ENCODE results near the gene SMIM38. TPM values are rescaled to one million over a fixed set of nuclear protein-coding genes. Genes with fewer than 3 reads are reported as not detected.

Gene SMIM38
- total and polyA plus RNA-seq, 2 donors, result 0.09 to 0.24 TPM

GRCh38 chr11:69192301-69192721, 36.6 kb downstream of the SMIM38 start:
- no peaks in the 10 kb centered on the region for H3K27me3 ChIP-seq (ENCODE audit: control insufficient read depth in 2 of 2, insufficient read depth in 1 of 2, low read length in 1 of 2)
- H3K36me3 ChIP-seq (ENCODE audit: control insufficient read depth in 2 of 2, insufficient read depth in 2 of 2, low read length in 1 of 2), result no peaks in the 10 kb centered on the region
- no peaks in the 10 kb centered on the region for H3K4me1 ChIP-seq (ENCODE audit: control insufficient read depth in 2 of 2, insufficient read depth in 2 of 2, low read length in 2 of 2)
- no peak overlapping the region for H3K27ac ChIP-seq (ENCODE audit: low read depth in 1 of 2, low read length in 1 of 2)
- no peak overlapping the region for H3K4me3 ChIP-seq (ENCODE audit: low read length in 2 of 2)
- DNase-seq (ENCODE audit: low read depth in 6 of 9, low spot score in 9 of 9), result peak in 3 of 9 donors; percentile 11 to 31 (median 20)
- 61% methylated on average over 17 of the region's 17 CpGs for WGBS
- peaks cover 0 to 3% of the 10 kb centered on the region in 2 donors for H3K9me3 ChIP-seq (ENCODE audit: control insufficient read depth in 2 of 2, insufficient read depth in 1 of 2, low read length in 1 of 2)

DNA sequence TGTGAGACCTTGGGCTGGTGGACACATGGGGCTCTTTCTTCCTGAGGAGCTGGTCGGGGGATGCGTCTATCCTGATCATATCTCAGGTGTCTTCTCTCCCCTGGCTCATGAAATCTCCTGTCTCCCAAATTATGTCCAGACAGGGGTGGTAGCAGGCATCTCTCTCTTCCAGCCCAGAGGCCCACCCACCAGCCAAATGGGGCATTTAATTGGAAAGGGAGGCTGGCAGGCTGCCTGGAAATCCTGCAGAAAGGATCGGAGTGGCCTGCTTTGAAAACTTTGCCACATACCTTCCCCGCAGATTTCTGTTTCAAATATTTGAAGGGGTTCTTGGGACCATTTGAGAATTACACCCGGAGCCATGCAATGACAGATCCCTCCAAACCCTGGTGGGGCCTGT, 37.4 kb downstream of the SMIM38 start:
- Histone ChIP-seq H3K36me3 (ENCODE audit: control insufficient read depth in 2 of 2, insufficient read depth in 2 of 2, low read length in 1 of 2) (no peaks in the 10 kb centered on the region), H3K27me3 (ENCODE audit: control insufficient read depth in 2 of 2, insufficient read depth in 1 of 2, low read length in 1 of 2) (no peaks in the 10 kb centered on the region), H3K4me1 (ENCODE audit: control insufficient read depth in 2 of 2, insufficient read depth in 2 of 2, low read length in 2 of 2) (no peaks in the 10 kb centered on the region), H3K4me3 (ENCODE audit: low read length in 2 of 2) (no peak overlapping the region), H3K9me3 (ENCODE audit: control insufficient read depth in 2 of 2, insufficient read depth in 1 of 2, low read length in 1 of 2) (no peaks in the 10 kb centered on the region), H3K27ac (ENCODE audit: low read depth in 1 of 2, low read length in 1 of 2) (no peak overlapping the region)
- 97% methylated on average over 5 of the region's 5 CpGs for WGBS
- DNase-seq (ENCODE audit: low read depth in 6 of 9, low spot score in 9 of 9), result no peak

DNA sequence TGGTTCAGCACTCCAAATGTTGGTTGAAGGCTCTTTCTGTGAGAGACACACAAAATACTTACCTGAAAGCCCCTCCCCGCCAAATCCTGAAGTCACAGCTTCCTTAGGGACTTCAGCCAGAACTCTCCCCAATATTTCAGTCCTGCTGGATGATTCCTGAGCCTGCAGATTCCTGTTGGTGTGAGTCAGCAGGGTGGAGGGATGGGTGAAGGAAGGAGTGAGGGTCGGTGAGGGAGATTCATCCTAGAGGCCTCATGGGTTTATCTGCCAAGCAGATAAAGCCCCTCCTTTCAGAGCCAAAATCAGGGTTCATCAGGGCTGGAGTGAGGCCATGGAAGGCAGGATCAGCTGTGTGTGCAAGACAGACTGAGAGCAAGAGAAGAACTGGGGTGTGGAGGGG, 37.9 kb downstream of the SMIM38 start:
- Histone ChIP-seq H3K9me3 (ENCODE audit: control insufficient read depth in 2 of 2, insufficient read depth in 1 of 2, low read length in 1 of 2) (no peaks in the 10 kb centered on the region), H3K4me3 (ENCODE audit: low read length in 2 of 2) (no peak overlapping the region), H3K4me1 (ENCODE audit: control insufficient read depth in 2 of 2, insufficient read depth in 2 of 2, low read length in 2 of 2) (no peaks in the 10 kb centered on the region), H3K36me3 (ENCODE audit: control insufficient read depth in 2 of 2, insufficient read depth in 2 of 2, low read length in 1 of 2) (no peaks in the 10 kb centered on the region), H3K27ac (ENCODE audit: low read depth in 1 of 2, low read length in 1 of 2) (no peak overlapping the region), H3K27me3 (ENCODE audit: control insufficient read depth in 2 of 2, insufficient read depth in 1 of 2, low read length in 1 of 2) (no peaks in the 10 kb centered on the region)
- no peak for DNase-seq (ENCODE audit: low read depth in 6 of 9, low spot score in 9 of 9)
- 93% methylated on average over 2 of the region's 2 CpGs for WGBS

GRCh38 chr11:69194396-69194795, 38.7 kb downstream of the SMIM38 start:
- no peak overlapping the region for H3K27ac ChIP-seq (ENCODE audit: low read depth in 1 of 2, low read length in 1 of 2)
- no peaks in the 10 kb centered on the region for H3K9me3 ChIP-seq (ENCODE audit: control insufficient read depth in 2 of 2, insufficient read depth in 1 of 2, low read length in 1 of 2)
- peaks cover 0 to 2% of the 10 kb centered on the region in 2 donors for H3K27me3 ChIP-seq (ENCODE audit: control insufficient read depth in 2 of 2, insufficient read depth in 1 of 2, low read length in 1 of 2)
- WGBS, result 92% methylated on average over 1 of the region's 1 CpG
- H3K4me1 ChIP-seq (ENCODE audit: control insufficient read depth in 2 of 2, insufficient read depth in 2 of 2, low read length in 2 of 2), result no peaks in the 10 kb centered on the region
- no peaks in the 10 kb centered on the region for H3K36me3 ChIP-seq (ENCODE audit: control insufficient read depth in 2 of 2, insufficient read depth in 2 of 2, low read length in 1 of 2)
- no peak overlapping the region for H3K4me3 ChIP-seq (ENCODE audit: low read length in 2 of 2)
- DNase-seq (ENCODE audit: low read depth in 6 of 9, low spot score in 9 of 9), result no peak

GRCh38 chr11:69194956-69195355, 39.2 kb downstream of the SMIM38 start:
- Histone ChIP-seq H3K4me3 (ENCODE audit: low read length in 2 of 2) (no peak overlapping the region), H3K4me1 (ENCODE audit: control insufficient read depth in 2 of 2, insufficient read depth in 2 of 2, low read length in 2 of 2) (no peaks in the 10 kb centered on the region), H3K27ac (ENCODE audit: low read depth in 1 of 2, low read length in 1 of 2) (no peak overlapping the region), H3K9me3 (ENCODE audit: control insufficient read depth in 2 of 2, insufficient read depth in 1 of 2, low read length in 1 of 2) (no peaks in the 10 kb centered on the region), H3K27me3 (ENCODE audit: control insufficient read depth in 2 of 2, insufficient read depth in 1 of 2, low read length in 1 of 2) (peaks cover 0 to 4% of the 10 kb centered on the region in 2 donors), H3K36me3 (ENCODE audit: control insufficient read depth in 2 of 2, insufficient read depth in 2 of 2, low read length in 1 of 2) (no peaks in the 10 kb centered on the region)
- 50% methylated on average over 4 of the region's 6 CpGs for WGBS
- no peak for DNase-seq (ENCODE audit: low read depth in 6 of 9, low spot score in 9 of 9)

DNA sequence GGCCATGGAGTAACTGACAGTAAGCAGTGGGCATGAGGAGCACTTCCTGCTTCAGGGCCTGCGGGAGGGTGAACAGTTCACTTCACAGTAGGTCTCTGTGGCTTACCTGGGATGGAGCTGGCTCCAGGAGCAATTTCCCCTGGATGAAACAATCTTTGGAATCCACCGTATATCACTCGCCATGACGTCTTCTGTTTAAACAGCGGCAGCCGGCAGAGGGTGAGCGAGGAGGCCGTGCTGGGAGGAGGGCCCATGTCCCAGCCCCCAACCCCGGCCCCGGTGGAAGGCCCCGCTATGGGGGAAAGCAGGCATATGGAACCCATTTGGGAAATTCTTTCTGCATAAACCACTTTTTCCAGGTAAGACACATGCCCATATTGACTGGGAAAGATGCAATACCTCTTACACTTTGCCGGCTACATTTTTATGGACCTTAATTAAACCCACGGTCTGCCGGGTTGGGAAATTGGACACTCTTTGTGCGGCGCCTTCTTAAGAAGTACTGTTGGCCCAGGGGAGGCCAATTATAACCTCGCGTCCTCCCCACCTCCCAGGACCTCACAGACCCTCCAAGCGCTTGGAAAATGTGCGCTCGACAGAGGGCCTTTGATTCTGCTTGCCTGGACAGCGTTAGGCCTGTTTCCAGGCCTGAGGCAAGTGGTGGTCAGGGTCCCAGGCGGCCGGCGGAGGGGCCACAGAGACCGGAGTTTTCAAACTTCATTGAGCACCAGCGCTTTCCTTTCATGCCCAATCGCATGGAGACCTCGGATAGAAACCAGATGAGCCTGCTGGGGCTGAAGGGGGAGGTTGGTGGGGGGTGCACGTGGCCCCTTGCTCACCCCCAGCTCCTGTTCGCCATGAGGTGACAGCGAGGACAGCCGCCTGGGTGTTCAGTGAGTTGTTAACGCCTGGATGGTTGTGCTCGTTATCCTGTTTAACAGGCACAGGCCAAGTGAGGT, 40.4 kb downstream of the SMIM38 start:
- no peaks in the 10 kb centered on the region for H3K9me3 ChIP-seq (ENCODE audit: control insufficient read depth in 2 of 2, insufficient read depth in 1 of 2, low read length in 1 of 2)
- no peak overlapping the region for H3K27ac ChIP-seq (ENCODE audit: low read depth in 1 of 2, low read length in 1 of 2)
- no peaks in the 10 kb centered on the region for H3K4me1 ChIP-seq (ENCODE audit: control insufficient read depth in 2 of 2, insufficient read depth in 2 of 2, low read length in 2 of 2)
- 96% methylated on average over 35 of the region's 35 CpGs for WGBS
- no peak overlapping the region for H3K4me3 ChIP-seq (ENCODE audit: low read length in 2 of 2)
- no peaks in the 10 kb centered on the region for H3K36me3 ChIP-seq (ENCODE audit: control insufficient read depth in 2 of 2, insufficient read depth in 2 of 2, low read length in 1 of 2)
- DNase-seq (ENCODE audit: low read depth in 6 of 9, low spot score in 9 of 9), result no peak
- H3K27me3 ChIP-seq (ENCODE audit: control insufficient read depth in 2 of 2, insufficient read depth in 1 of 2, low read length in 1 of 2), result peaks cover 0 to 14% of the 10 kb centered on the region in 2 donors

DNA sequence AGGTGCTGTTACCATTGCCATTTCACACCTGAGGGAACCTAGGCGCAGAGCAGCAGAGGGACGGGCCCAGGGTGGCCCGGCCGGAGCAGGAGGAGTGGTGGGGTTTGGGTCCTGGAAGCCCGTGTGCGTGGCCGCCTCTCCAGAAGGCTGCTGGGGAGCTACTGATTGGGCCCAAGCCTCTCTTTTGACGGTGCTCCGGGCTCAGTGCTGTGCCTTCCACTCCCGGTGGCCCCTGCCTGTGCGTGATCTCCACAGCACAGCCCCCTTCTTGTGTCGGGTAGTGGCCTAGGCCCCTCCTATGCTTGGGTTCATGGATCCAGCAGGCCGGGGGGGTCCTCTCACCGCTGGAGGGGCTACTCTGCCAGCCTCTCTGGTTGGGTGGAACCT, 41.0 kb downstream of the SMIM38 start:
- Histone ChIP-seq H3K27me3 (ENCODE audit: control insufficient read depth in 2 of 2, insufficient read depth in 1 of 2, low read length in 1 of 2) (peaks cover 0 to 15% of the 10 kb centered on the region in 2 donors), H3K4me3 (ENCODE audit: low read length in 2 of 2) (no peak overlapping the region), H3K36me3 (ENCODE audit: control insufficient read depth in 2 of 2, insufficient read depth in 2 of 2, low read length in 1 of 2) (no peaks in the 10 kb centered on the region), H3K27ac (ENCODE audit: low read depth in 1 of 2, low read length in 1 of 2) (no peak overlapping the region), H3K4me1 (ENCODE audit: control insufficient read depth in 2 of 2, insufficient read depth in 2 of 2, low read length in 2 of 2) (no peaks in the 10 kb centered on the region), H3K9me3 (ENCODE audit: control insufficient read depth in 2 of 2, insufficient read depth in 1 of 2, low read length in 1 of 2) (no peaks in the 10 kb centered on the region)
- WGBS, result 95% methylated on average over 14 of the region's 14 CpGs
- DNase-seq (ENCODE audit: low read depth in 6 of 9, low spot score in 9 of 9), result no peak

DNA sequence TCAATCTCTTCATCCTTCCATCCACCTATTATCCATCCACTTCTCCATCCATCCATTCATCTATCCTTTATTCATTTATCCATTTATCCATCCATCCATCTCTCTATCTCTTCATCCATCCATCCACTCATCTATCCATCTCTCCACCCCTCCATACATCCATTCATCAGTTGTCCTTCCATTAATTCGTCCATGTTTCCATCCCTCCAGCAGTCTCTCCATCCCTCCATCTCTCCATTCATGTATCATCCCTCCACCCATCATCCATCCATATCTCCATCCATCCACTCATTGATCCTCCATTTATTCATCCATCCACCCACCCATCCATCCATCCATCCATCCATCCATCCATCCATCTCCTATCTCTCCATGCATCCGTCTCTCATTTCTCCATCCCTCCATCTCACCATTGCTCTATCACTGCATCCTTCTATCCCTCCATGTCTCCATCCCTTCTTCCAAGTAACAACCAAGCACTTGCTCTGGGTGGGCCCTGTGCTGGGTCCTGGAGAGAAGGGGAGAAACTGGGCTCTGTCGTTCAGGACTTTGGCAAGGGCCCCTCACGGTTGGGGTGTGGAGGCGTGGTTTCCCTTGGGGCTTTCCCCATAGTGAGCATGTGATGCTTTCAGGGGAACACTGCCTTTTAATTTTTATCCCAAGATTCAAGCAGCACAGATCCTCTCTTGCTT, 43.3 kb downstream of the SMIM38 start:
- Histone ChIP-seq H3K4me3 (ENCODE audit: low read length in 2 of 2) (no peak overlapping the region), H3K27me3 (ENCODE audit: control insufficient read depth in 2 of 2, insufficient read depth in 1 of 2, low read length in 1 of 2) (peaks cover 0 to 18% of the 10 kb centered on the region in 2 donors), H3K27ac (ENCODE audit: low read depth in 1 of 2, low read length in 1 of 2) (no peak overlapping the region), H3K36me3 (ENCODE audit: control insufficient read depth in 2 of 2, insufficient read depth in 2 of 2, low read length in 1 of 2) (no peaks in the 10 kb centered on the region), H3K9me3 (ENCODE audit: control insufficient read depth in 2 of 2, insufficient read depth in 1 of 2, low read length in 1 of 2) (no peaks in the 10 kb centered on the region), H3K4me1 (ENCODE audit: control insufficient read depth in 2 of 2, insufficient read depth in 2 of 2, low read length in 2 of 2) (no peaks in the 10 kb centered on the region)
- no peak for DNase-seq (ENCODE audit: low read depth in 6 of 9, low spot score in 9 of 9)
- WGBS, result 58% methylated on average over 5 of the region's 5 CpGs

Measured in thymus (tissue), 11 donors.